H1 (cell line): ENCODE results near the gene OR52E2. TPM values are rescaled to one million over a fixed set of nuclear protein-coding genes. Genes with fewer than 3 reads are reported as not detected.

ENCODE experiments used
- BCL11A ChIP-seq, 2 experiments: IDR thresholded peaks; one replicate each; pipeline ENCODE4 v1.6.1; 2011; ENCODE audit warnings: low read depth in 2 of 2, low read length in 2 of 2, mild to moderate bottlenecking in 2 of 2
- FOSL1 ChIP-seq: IDR thresholded peaks from 2 replicates; pipeline ENCODE4 v1.6.1; 2011; ENCODE audit warnings: mild to moderate bottlenecking, low read depth, low read length, moderate library complexity; ENCODE audit not compliant: insufficient read depth
- HDAC2 ChIP-seq, 2 experiments: fragments of 300-600 bp in 1 of 2; sonication (generic) in 1 of 2; IDR thresholded peaks; 2 replicates each; pipeline ENCODE4 v1.6.1; 2011 to 2012; ENCODE audit warnings: low read depth in 2 of 2, low read length in 2 of 2, mild to moderate bottlenecking in 2 of 2, moderate library complexity in 2 of 2, borderline replicate concordance in 1 of 2, inconsistent platforms in 1 of 2
- KDM4A ChIP-seq: IDR thresholded peaks from one replicate; pipeline ENCODE4 v1.7.1; 2012; ENCODE audit warnings: low read depth, mild to moderate bottlenecking, moderate library complexity, low read length, inconsistent platforms; ENCODE audit not compliant: severe bottlenecking
- SP1 ChIP-seq: IDR thresholded peaks from 2 replicates; pipeline ENCODE4 v1.6.1; 2011; ENCODE audit warnings: low read depth, low read length
- polyA plus RNA-seq, 7 experiments: library from polyadenylated mRNA; depleted of rRNA in 3 of 7; stranded (reverse) in 5 of 7; unstranded in 2 of 7; fragments of >200 nt in 5 of 7; fragments of 200-250 nt in 2 of 7; gene quantifications; 1 replicate in 5 of 7; 2 replicates in 1 of 7; 4 replicates in 1 of 7; pipeline versions ENCODE4 v1.2.1 to v1.2.3, GENCODE V29; 2011 to 2013; ENCODE audit warnings: missing spikeins in 2 of 7, mixed read lengths in 2 of 7
- total RNA-seq: library from RNA; stranded (reverse); fragmentation: NEBNext Ultra II Directional; extraction: Animal tissue kit (Norgen Biotek cat#: 25700); gene quantifications from 2 replicates; pipeline ENCODE4 v1.2.1, GENCODE V29; 2021
- TF ChIP-seq, protein P1 (sequence below): fragments of 300-600 bp; sonication (generic); IDR thresholded peaks from 2 replicates; pipeline ENCODE4 v1.7.1; 2012; ENCODE audit warnings: low read length, moderate library complexity, mild to moderate bottlenecking, inconsistent platforms; ENCODE audit not compliant: insufficient replicate concordance

Gene OR52E2
- total and polyA plus RNA-seq, 2 of the 8 experiments (the other 6 are each of a cell fraction or from before 2014, with no cell fraction given), result not detected

- TF ChIP-seq, protein P1, sequence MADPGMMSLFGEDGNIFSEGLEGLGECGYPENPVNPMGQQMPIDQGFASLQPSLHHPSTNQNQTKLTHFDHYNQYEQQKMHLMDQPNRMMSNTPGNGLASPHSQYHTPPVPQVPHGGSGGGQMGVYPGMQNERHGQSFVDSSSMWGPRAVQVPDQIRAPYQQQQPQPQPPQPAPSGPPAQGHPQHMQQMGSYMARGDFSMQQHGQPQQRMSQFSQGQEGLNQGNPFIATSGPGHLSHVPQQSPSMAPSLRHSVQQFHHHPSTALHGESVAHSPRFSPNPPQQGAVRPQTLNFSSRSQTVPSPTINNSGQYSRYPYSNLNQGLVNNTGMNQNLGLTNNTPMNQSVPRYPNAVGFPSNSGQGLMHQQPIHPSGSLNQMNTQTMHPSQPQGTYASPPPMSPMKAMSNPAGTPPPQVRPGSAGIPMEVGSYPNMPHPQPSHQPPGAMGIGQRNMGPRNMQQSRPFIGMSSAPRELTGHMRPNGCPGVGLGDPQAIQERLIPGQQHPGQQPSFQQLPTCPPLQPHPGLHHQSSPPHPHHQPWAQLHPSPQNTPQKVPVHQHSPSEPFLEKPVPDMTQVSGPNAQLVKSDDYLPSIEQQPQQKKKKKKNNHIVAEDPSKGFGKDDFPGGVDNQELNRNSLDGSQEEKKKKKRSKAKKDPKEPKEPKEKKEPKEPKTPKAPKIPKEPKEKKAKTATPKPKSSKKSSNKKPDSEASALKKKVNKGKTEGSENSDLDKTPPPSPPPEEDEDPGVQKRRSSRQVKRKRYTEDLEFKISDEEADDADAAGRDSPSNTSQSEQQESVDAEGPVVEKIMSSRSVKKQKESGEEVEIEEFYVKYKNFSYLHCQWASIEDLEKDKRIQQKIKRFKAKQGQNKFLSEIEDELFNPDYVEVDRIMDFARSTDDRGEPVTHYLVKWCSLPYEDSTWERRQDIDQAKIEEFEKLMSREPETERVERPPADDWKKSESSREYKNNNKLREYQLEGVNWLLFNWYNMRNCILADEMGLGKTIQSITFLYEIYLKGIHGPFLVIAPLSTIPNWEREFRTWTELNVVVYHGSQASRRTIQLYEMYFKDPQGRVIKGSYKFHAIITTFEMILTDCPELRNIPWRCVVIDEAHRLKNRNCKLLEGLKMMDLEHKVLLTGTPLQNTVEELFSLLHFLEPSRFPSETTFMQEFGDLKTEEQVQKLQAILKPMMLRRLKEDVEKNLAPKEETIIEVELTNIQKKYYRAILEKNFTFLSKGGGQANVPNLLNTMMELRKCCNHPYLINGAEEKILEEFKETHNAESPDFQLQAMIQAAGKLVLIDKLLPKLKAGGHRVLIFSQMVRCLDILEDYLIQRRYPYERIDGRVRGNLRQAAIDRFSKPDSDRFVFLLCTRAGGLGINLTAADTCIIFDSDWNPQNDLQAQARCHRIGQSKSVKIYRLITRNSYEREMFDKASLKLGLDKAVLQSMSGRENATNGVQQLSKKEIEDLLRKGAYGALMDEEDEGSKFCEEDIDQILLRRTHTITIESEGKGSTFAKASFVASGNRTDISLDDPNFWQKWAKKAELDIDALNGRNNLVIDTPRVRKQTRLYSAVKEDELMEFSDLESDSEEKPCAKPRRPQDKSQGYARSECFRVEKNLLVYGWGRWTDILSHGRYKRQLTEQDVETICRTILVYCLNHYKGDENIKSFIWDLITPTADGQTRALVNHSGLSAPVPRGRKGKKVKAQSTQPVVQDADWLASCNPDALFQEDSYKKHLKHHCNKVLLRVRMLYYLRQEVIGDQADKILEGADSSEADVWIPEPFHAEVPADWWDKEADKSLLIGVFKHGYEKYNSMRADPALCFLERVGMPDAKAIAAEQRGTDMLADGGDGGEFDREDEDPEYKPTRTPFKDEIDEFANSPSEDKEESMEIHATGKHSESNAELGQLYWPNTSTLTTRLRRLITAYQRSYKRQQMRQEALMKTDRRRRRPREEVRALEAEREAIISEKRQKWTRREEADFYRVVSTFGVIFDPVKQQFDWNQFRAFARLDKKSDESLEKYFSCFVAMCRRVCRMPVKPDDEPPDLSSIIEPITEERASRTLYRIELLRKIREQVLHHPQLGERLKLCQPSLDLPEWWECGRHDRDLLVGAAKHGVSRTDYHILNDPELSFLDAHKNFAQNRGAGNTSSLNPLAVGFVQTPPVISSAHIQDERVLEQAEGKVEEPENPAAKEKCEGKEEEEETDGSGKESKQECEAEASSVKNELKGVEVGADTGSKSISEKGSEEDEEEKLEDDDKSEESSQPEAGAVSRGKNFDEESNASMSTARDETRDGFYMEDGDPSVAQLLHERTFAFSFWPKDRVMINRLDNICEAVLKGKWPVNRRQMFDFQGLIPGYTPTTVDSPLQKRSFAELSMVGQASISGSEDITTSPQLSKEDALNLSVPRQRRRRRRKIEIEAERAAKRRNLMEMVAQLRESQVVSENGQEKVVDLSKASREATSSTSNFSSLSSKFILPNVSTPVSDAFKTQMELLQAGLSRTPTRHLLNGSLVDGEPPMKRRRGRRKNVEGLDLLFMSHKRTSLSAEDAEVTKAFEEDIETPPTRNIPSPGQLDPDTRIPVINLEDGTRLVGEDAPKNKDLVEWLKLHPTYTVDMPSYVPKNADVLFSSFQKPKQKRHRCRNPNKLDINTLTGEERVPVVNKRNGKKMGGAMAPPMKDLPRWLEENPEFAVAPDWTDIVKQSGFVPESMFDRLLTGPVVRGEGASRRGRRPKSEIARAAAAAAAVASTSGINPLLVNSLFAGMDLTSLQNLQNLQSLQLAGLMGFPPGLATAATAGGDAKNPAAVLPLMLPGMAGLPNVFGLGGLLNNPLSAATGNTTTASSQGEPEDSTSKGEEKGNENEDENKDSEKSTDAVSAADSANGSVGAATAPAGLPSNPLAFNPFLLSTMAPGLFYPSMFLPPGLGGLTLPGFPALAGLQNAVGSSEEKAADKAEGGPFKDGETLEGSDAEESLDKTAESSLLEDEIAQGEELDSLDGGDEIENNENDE, result no peak
- TF ChIP-seq BCL11A (IDR thresholded peaks at IDR 0.05; ENCODE audit: low read depth in 2 of 2, low read length in 2 of 2) (no peak), HDAC2 (IDR thresholded peaks at IDR 0.05; ENCODE audit: borderline replicate concordance in 1 of 2, low read depth in 2 of 2, low read length in 2 of 2) (no peak), KDM4A (no peak), SP1 (no peak), FOSL1 (no peak)
These were observed 5.6 kb upstream of the OR52E2 start (continued) for GRCh38 chr11:5065027-5065426.
